ENCODE data around the gene ACP2.

ACP2 gene

GRCh38 chr11:47268448-47269001 is 19.9 kb upstream of the ACP2 start:
- no peak for DNase-seq

GRCh38 chr11:47267876-47268275 is 19.3 kb upstream of the ACP2 start:
- DNase-seq: no peak

- no peak for DNase-seq
These were observed 15.9 kb upstream of the ACP2 start for GRCh38 chr11:47264521-47264920.

DNA sequence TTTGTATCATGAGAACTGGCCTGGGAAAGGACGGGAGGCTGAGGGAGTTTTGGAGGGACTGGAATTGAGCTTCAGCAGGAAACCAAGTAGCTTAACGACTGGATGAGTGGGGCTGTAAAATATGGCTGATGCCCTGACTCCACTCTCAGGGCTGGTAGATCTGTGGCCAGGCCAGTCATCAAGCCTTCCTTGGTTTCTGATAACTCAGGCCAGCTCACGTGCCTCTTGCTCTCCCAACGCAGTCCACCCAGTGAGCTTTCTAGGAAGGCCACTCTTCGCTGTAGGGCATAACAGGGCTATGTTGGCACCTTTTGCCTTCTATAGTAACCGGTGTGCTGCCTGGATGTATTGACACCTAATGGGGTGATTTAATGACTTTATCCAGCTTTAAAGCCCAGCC is 15.5 kb upstream of the ACP2 start:
- no peak for DNase-seq

DNA sequence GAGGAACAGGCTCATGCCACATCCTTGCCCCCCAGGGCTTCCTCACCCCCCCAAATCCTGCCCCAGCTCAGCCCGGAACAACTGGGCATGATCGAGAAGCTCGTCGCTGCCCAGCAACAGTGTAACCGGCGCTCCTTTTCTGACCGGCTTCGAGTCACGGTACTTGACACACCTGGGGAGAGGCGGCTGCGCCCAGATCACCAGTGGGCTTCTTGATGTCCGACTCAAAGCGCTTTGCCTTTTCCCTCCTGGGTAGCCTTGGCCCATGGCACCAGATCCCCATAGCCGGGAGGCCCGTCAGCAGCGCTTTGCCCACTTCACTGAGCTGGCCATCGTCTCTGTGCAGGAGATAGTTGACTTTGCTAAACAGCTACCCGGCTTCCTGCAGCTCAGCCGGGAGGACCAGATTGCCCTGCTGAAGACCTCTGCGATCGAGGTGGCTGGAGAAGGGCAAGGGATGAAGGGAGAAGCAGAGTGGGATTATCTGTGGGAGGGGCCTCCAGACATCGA is 12.7 kb upstream of the ACP2 start:
- no peak for DNase-seq

DNA sequence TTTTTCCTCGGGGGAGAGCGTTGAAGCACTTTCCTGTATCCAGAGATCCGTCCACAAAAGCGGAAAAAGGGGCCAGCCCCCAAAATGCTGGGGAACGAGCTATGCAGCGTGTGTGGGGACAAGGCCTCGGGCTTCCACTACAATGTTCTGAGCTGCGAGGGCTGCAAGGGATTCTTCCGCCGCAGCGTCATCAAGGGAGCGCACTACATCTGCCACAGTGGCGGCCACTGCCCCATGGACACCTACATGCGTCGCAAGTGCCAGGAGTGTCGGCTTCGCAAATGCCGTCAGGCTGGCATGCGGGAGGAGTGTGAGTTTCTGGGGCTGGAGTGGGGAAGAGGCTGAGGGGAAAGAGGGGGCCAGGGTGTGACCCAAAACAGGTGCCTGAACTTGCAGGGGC is 11.8 kb upstream of the ACP2 start:
- no peak for DNase-seq

- peak in 1 of 2 experiments; percentile 12 for DNase-seq
These were observed 10.8 kb upstream of the ACP2 start for GRCh38 chr11:47259232-47259977.

DNA sequence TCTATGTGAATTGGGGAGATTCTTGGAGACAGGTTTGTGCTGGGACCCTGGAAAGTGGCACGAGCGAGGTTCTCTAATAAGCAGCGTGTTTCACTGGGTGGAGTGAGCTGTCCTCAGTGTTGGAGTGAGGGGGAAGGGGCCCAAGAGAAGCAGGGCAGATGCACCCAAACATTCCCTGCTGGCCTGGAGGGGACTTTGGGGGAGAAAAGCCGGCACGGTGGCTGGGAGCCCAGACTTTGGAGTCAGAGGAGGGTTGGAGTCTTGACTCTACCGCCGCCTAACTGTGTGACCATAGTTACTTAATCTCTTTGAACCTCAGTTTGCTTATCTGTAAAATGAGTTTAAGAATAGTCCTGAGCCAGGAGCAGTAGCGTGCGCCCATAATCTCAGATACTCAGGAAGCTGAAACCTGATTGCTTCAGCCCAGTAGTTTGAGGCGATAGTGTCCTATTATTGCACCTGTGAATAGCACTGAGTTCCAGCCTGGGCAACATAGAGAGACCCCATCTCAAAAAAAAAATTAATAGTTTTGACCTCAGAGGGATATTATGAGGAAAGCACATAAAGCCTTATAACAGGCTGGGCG is 9.8 kb upstream of the ACP2 start:
- DNase-seq: no peak

DNA sequence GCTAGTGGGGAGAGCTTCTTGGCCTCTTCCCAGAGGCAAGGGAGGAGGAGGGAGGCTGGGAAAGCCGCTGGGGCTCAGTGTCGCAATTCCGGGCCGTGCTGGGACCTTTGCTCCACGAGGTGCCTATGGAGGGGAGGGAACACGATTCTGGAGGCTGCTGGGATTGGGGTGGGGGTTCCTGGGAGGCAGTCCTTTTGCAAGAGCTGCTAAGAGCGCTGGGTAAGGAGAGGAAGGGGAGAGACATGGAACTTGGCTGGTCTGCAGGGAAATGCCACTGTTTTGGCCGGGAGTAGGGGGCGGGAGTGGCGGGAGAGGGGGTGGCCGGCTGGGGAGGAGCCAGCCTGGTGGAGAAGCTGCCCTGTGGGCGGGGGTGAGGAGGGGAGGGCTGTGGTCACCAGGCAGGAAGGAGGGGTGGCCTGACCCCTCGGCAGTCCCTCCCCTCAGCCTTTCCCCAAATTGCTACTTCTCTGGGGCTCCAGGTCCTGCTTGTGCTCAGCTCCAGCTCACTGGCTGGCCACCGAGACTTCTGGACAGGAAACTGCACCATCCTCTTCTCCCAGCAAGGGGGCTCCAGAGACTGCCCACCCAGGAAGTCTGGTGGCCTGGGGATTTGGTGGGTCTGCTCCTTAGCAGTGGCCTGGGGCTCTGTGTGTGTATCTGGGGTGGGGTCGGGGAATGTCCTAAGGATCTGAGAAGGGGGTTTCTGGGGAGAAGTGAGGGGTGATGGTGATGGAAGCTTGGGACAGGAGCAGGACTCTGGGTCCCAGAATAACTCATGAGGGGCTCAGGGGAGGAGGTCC is 9.1 kb upstream of the ACP2 start, which contains the start of gene NR1H3:
NR1H3 (plus strand) TSS at position 480 of the 800 bp plus-strand sequence. CDS start 1,221 bp downstream, outside the sequence.
- peak in 1 of 2 experiments; percentile 26 for DNase-seq

- DNase-seq: no peak
These were observed 8.5 kb upstream of the ACP2 start for GRCh38 chr11:47257177-47257516.

DNA sequence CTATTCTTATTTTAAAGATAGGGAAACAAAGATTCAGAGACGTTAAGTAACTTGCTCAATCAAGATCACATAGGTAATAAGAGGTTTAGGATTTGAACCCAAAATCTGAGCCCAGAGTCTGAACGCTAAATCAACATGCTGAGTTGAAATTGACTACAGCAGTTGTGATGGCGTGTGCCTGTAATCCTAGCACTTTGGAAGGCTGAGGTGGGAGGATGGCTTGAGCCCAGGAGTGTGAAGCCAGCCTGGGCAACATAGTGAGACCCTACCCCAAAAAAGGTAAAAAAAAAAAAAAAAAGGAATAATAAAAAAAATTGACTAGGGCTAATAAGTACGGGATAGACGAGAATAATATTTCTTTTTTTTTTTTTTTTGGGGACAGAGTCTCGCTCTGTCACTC is 7.8 kb upstream of the ACP2 start:
- DNase-seq: no peak

DNA sequence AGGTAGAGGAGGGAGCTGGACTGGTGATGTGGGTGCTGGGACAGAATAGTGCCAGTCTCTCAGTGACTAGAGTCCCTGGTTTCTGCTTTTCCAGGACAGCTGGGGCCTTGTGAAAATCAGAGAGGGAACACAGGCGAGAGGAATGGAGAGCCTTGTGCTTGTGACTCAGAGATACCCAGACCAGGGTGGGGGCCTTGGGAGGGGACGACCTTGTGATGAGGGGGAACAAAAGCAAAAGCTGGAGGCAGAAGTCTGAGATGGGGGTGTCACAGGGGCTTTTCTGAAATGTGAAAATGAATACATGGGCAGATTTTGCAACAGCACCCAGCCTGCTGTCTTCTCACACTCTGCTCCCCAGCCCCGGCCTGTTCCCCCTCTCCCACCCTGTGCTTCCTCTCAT is 5.8 kb upstream of the ACP2 start:
- no peak for DNase-seq

- no peak for DNase-seq
These were observed 5.0 kb upstream of the ACP2 start for GRCh38 chr11:47253660-47254059.

DNA sequence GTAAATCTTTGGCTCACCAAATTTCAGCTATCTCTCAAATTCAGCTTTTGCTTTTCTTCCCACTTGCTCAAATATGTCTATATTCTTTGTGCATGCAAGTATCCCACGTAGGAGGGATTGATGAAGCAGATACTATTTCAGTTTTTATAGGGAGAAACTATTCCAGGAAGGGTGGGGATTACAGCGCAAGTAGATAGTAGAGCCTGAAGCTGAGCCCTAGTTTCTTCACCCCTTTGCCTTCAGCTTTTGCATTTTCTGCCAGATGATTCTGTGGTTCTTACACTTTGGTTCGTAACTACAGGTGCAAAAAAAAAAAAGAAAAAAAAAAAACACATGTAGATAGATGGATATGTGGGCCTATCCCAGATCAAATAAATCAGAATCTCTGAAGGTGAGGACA is 3.1 kb upstream of the ACP2 start:
- no peak for DNase-seq

DNA sequence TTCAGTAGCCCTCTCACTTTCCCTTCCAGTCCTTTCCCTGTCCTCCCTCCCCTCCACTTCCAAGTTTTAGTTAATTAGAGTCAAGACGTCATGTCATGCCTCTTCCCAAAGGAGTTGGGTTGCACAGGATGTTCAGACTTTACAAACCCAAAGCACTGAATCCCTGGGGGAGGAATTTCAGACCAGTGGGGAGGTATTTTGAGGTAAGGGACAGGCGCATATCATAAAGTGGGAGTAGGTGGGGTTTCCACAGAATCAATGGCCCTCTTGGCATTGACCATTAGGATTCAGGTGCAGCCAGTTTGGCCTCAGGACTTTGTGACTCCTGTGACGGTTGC is 733 bp upstream of the ACP2 start:
- no peak for DNase-seq

DNA sequence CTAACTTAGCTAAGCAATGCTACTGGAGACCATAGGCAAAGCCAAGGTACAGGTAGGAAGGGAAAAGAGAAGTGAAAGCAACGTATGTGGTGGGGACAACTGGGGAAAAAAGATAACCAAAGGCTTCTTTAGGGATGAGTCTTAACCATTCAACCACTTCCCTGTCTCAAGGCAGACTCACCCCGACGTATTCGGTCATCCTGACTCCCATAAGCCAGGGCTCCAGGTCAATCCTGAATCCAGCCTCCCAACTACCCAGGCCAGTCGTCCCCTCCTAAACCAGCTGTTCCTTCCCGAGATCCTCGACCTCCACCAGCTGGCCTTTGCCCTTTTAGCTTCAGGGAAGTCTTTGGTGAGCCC is 330 bp downstream of the ACP2 start:
- DNase-seq: peak in 1 of 2 experiments; percentile 45

DNA sequence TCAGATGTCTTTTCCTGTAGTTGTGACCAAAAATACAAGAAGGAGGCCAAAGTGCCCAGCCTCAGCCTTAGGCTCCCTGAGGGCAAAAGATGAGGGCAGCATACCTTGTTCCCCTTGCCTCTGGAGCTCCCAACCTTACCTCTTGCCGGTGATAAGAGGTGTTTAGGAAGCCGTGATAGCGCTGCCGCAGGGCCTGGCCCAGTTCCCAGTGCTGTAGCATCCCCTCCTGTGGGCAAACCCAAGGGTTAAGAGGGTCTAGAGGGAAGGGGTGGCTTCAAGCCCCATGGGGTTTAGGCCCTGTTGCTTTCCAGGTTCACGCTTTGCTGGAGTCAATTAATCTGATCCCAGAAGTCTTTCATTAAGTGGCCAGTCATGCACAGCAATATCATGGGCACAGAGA is 1.1 kb downstream of the ACP2 start:
- no peak for DNase-seq

GRCh38 chr11:47245611-47246357 is 2.8 kb downstream of the ACP2 start:
- DNase-seq: no peak

DNA sequence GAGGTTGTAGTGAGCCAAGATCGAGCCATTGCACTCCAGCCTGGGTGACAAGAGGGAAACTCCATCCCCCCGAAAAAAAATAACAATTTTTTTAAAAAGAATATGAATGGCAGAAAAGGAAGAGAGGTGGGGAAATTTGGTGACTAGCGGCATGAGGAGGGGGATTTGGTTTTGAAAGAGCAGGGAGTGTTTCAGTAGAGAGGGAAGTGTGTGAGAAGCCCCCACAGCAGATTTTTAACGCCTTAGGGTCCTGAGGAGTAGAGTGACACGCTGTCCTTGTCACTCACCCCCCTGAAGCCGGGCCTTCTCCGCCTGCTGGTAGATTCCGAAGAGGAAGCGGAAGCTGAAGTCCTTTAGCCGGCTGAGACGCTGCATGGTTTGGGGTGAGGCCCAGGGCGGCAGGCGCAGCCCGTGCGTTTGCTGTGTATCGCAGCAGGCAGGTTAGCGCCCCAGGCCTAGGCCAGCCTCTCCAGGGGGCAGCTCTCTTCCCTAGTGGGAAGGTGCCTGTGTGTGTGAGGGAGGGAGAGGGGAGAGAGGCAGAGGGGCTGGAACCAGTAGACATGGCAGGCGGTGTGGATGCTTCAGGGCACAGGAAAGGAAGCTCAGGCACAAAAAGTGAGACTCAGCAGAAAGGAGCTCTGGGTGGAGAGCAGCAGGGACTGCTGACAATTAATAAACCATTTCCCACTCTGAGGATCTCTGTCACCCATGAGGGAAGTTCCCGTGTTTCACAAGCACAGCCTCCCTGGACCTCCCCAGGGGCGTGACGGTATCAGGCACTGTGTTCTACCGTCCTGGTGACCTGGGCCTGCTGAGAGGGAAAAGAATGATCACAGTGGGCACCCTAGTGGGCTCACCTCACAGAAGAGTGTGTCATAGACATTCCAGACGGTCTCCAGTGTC is 3.9 kb downstream of the ACP2 start:
- no peak for DNase-seq

GRCh38 chr11:47243454-47243853 is 5.2 kb downstream of the ACP2 start:
- DNase-seq: no peak

- DNase-seq: no peak
These were observed 5.9 kb downstream of the ACP2 start for GRCh38 chr11:47242596-47243192.
